Hepatocyte (in vitro differentiated cells): ENCODE data around the gene PGM2L1. TPM values are rescaled to one million over a fixed set of nuclear protein-coding genes. Genes with fewer than 3 reads are reported as not detected.
A peak's percentile ranks its signal among the peaks of the same experiment; 100 is the strongest.

ENCODE experiments used
- DNase-seq: peaks from one replicate; pipeline ENCODE4 v3.0.0-alpha.2; 2016; ENCODE audit warnings: low spot score
- H2AFZ ChIP-seq: fragments of 200-600 bp; sonication (generic); 2 replicates; pipeline ENCODE4 v1.6.0; 2016; ENCODE audit warnings: antibody characterized with exemption, mild to moderate bottlenecking
- H3K27ac ChIP-seq: fragments of 200-600 bp; sonication (generic); 2 replicates; pipeline ENCODE4 v1.5.1; 2016; ENCODE audit warnings: mild to moderate bottlenecking
- H3K27me3 ChIP-seq: fragments of 200-600 bp; sonication (generic); 2 replicates; pipeline ENCODE4 v1.6.1; 2016
- H3K36me3 ChIP-seq: fragments of 200-600 bp; sonication (generic); replicated peaks from 2 replicates; pipeline ENCODE4 v1.5.1; 2016; ENCODE audit warnings: low read depth; ENCODE audit not compliant: insufficient read depth
- H3K4me1 ChIP-seq: fragments of 200-600 bp; sonication (generic); 2 replicates; pipeline ENCODE4 v1.5.1; 2016; ENCODE audit warnings: mild to moderate bottlenecking, moderate library complexity; ENCODE audit not compliant: insufficient read depth
- H3K4me2 ChIP-seq: fragments of 200-600 bp; sonication (generic); 2 replicates; pipeline ENCODE4 v1.6.0; 2016
- H3K4me3 ChIP-seq: fragments of 200-600 bp; sonication (generic); 2 replicates; pipeline ENCODE4 v1.5.1; 2016; ENCODE audit warnings: mild to moderate bottlenecking
- H3K79me2 ChIP-seq: fragments of 200-600 bp; sonication (generic); 2 replicates; pipeline ENCODE4 v1.6.0; 2017; ENCODE audit warnings: mild to moderate bottlenecking
- H3K9me2 ChIP-seq: fragments of 200-600 bp; sonication (generic); replicated peaks from 2 replicates; pipeline ENCODE4 v1.6.0; 2017; ENCODE audit warnings: mild to moderate bottlenecking; ENCODE audit not compliant: insufficient read depth
- H3K9me3 ChIP-seq: fragments of 200-600 bp; sonication (generic); 2 replicates; pipeline ENCODE4 v1.5.1; 2016; ENCODE audit warnings: low read depth, mild to moderate bottlenecking
- H4K20me1 ChIP-seq: fragments of 200-600 bp; sonication (generic); 2 replicates; pipeline ENCODE4 v1.6.0; 2016; ENCODE audit warnings: mild to moderate bottlenecking; ENCODE audit not compliant: insufficient read depth, poor library complexity, severe bottlenecking
- CTCF ChIP-seq: fragments of 200-600 bp; sonication (generic); IDR thresholded peaks from 2 replicates; pipeline ENCODE4 v1.5.1; 2016; ENCODE audit warnings: antibody characterized with exemption, mild to moderate bottlenecking; ENCODE audit not compliant: poor library complexity
- EZH2 ChIP-seq: fragments of 200-600 bp; sonication (generic); IDR thresholded peaks from 2 replicates; pipeline ENCODE4 v1.6.1; 2016; ENCODE audit warnings: antibody characterized with exemption, mild to moderate bottlenecking, borderline replicate concordance
- EZH2phosphoT487 ChIP-seq: fragments of 200-600 bp; sonication (generic); IDR thresholded peaks from one replicate; pipeline ENCODE4 v1.6.1; 2018; ENCODE audit warnings: antibody characterized with exemption, mild to moderate bottlenecking, low read depth, moderate library complexity; ENCODE audit not compliant: unreplicated experiment, severe bottlenecking
- WGBS: methylation state at CpG from one replicate; pipeline ENCODE4 v1.1.6; 2016; ENCODE audit warnings: low lambda C conversion rate; ENCODE audit errors: missing lambda C conversion rate; 5-methylcytosine and 5-hydroxymethylcytosine counted together
- polyA plus RNA-seq: library from polyadenylated mRNA; unstranded; fragments of >200 nt; fragmentation: Nextera tagmentation; extraction: Ambion mirVana; gene quantifications from 2 replicates; pipeline ENCODE4 v1.2.1, GENCODE V29; 2016
- total RNA-seq: library from RNA; depleted of rRNA; stranded (reverse); fragments of >200 nt; gene quantifications from 2 replicates; pipeline ENCODE4 v1.2.3, GENCODE V29; 2014

The PGM2L1 gene
- total and polyA plus RNA-seq, 2 experiments from 2014 or later: 6.7 to 10.0 TPM

DNA sequence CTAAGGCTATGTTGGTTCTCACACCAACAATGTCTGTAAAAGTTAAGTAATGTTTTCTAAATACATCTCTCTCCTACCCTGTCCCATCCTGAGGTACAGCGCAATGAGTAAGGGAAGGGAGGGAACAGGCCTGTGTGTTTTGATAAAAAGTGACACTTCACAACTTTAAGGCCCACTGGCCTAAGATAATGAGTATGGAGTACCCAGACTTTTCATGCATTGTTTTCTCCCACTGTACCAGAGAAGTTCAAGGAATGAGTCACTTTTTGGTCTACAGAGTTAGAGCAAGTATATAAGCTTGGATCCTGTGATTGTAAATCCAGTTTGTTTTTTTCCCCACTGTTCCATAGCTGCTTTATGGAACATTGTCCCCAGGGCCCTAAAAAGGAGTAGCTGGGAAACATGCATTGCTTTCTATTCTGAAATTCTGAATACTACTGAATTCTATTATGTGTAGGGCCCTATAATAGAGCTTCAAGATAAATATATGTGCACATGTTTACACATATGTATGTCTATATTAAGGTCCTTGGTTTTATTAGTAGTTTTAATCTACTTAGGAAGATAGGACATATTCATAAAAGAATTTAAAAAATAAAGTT is 39.3 kb upstream of the PGM2L1 start:
- Histone ChIP-seq H3K27ac (peak overlapping the region; percentile 8), H2AFZ (no peak overlapping the region), H3K27me3 (no peaks in the 10 kb centered on the region), H3K4me1 (peaks cover 6% of the 10 kb centered on the region), H3K9me2 (no peaks in the 10 kb centered on the region), H3K9me3 (no peaks in the 10 kb centered on the region), H4K20me1 (no peaks in the 10 kb centered on the region), H3K4me3 (no peak overlapping the region), H3K79me2 (no peaks in the 10 kb centered on the region), H3K36me3 (no peaks in the 10 kb centered on the region), H3K4me2 (no peak overlapping the region)
- TF ChIP-seq CTCF: no peak
- no peak for TF ChIP-seq EZH2phosphoT487
- TF ChIP-seq EZH2: no peak
- 87% methylated on average over 1 of the region's 1 CpG for WGBS
- no peak for DNase-seq

DNA sequence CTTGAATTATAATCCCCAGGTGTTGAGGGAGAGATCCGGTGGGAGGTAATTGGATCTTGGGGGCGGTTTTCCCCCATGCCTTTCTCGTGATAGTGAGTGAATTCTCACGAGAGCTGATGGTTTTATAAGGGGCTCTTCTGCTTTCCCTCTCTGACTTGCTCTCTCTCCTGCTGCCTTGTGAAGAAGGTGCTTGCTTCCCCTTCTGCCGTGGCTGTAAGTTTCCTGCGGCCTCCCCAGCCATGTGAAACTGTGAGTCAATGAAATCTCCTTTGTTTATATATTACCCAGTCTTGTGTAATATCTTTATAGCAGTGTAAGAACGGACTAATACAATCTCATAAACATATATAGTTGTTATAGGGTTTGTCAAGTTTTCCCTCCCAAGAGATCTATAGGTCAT is 36.3 kb upstream of the PGM2L1 start:
- TF ChIP-seq EZH2phosphoT487: no peak
- TF ChIP-seq EZH2: no peak
- TF ChIP-seq CTCF: no peak
- H3K27me3 ChIP-seq: no peaks in the 10 kb centered on the region
- H2AFZ ChIP-seq: no peak overlapping the region
- H3K4me1 ChIP-seq: no peaks in the 10 kb centered on the region
- no peaks in the 10 kb centered on the region for H3K79me2 ChIP-seq
- H3K36me3 ChIP-seq: no peaks in the 10 kb centered on the region
- no peak overlapping the region for H3K27ac ChIP-seq
- no peaks in the 10 kb centered on the region for H3K9me2 ChIP-seq
- 51% methylated on average over 7 of the region's 7 CpGs for WGBS
- no peak for DNase-seq
- H3K4me2 ChIP-seq: no peak overlapping the region
- no peaks in the 10 kb centered on the region for H4K20me1 ChIP-seq
- no peaks in the 10 kb centered on the region for H3K9me3 ChIP-seq
- no peak overlapping the region for H3K4me3 ChIP-seq

DNA sequence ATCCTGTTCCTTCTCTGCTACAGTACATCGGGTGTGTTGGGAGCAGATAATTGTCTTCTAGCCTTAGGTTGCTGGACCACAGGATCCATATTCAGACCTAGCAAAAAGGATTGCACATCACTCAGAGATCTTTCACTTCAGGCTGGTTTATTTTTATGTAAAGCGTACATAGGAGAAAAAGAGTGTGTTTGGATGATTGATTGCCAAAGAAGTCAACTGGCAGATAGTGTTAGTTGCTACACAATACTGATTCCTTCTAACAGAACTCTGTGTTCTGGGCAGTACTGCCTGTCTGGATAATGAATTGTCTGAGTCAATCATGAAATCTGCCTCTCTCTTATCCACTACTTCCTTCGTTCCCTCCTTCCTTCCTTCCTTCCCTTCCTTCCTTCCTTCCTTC is 31.0 kb upstream of the PGM2L1 start:
- Histone ChIP-seq H3K36me3 (no peaks in the 10 kb centered on the region), H4K20me1 (no peaks in the 10 kb centered on the region), H3K4me1 (no peaks in the 10 kb centered on the region), H3K9me2 (no peaks in the 10 kb centered on the region), H3K27ac (no peak overlapping the region), H3K4me3 (no peak overlapping the region), H3K79me2 (no peaks in the 10 kb centered on the region), H3K4me2 (no peak overlapping the region), H3K9me3 (no peaks in the 10 kb centered on the region), H2AFZ (no peak overlapping the region), H3K27me3 (no peaks in the 10 kb centered on the region)
- DNase-seq: no peak
- TF ChIP-seq EZH2phosphoT487 (no peak), EZH2 (no peak), CTCF (no peak)
- 97% methylated on average over 2 of the region's 3 CpGs for WGBS
